Mucosa of descending colon (tissue), 3 donors: ENCODE results near the gene ITGB1. TPM values are rescaled to one million over a fixed set of nuclear protein-coding genes. Genes with fewer than 3 reads are reported as not detected.
"Not testable (repeated sequence)": the region's sequence is repeated elsewhere in the genome, so short reads cannot be mapped to it uniquely, and the experiment has no call there.

Experiments used
- ATAC-seq: fragments of 200-7000 bp; cut with Tn5 transposase; one replicate; pipeline ENCODE4 v1.9.1; 2020; ENCODE audit warnings: mild to moderate bottlenecking, moderate library complexity
- DNase-seq, 3 donors: peaks; one replicate each; pipeline ENCODE4 v3.0.0-alpha.2; 2020
- H3K36me3 ChIP-seq: fragments of 200-600 bp; one replicate; pipeline ENCODE4 v1.8.0; 2021; ENCODE audit warnings: low read depth, mild to moderate bottlenecking
- H3K4me1 ChIP-seq: fragments of 200-600 bp; one replicate; pipeline ENCODE4 v1.8.0; 2021; ENCODE audit warnings: low read depth, mild to moderate bottlenecking
- H3K4me3 ChIP-seq: fragments of 200-600 bp; one replicate; pipeline ENCODE4 v1.8.0; 2021; ENCODE audit warnings: mild to moderate bottlenecking
- H3K9me3 ChIP-seq: fragments of 200-600 bp; one replicate; pipeline ENCODE4 v1.8.0; 2021; ENCODE audit warnings: mild to moderate bottlenecking
- CTCF ChIP-seq: fragments of 200-600 bp; IDR thresholded peaks from one replicate; pipeline ENCODE4 v1.8.0; 2022; ENCODE audit warnings: antibody characterized with exemption, mild to moderate bottlenecking
- intact Hi-C, 2 donors: fragments of 100-400 bp; cut with DNase I in 1 of 2; cut with micrococcal nuclease in 1 of 2; formaldehyde crosslinking; loops; one replicate each; pipeline versions ENCODE4 v1.11.0 to v1.11.1; 2022; cut with DNase I, micrococcal nuclease
- total RNA-seq, 3 donors: library from RNA; stranded (reverse); fragmentation: NEBNext Ultra II Directional in 2 of 3; extraction: Animal tissue kit (Norgen Biotek cat#: 25700) in 2 of 3; gene quantifications; one replicate each; pipeline versions ENCODE4 v1.2.1 to v1.2.4, GENCODE V29; 2021 to 2023
- donor health status: DM: no; HTN: no; CAD: no; lungs with moderate emphysema.
- donor health status: DM: no; HTN: no; CAD: no.
- donor health status: DM: no; HTN: yes; CAD: no.

The ITGB1 gene
- total RNA-seq, 3 donors from 2014 or later = 268 to 515 (median 274) TPM

- TF ChIP-seq CTCF = no peak
- Histone ChIP-seq H3K36me3 (no peaks in the 10 kb centered on the region), H3K9me3 (no peaks in the 10 kb centered on the region), H3K4me1 (peaks cover 26% of the 10 kb centered on the region), H3K4me3 (no peak overlapping the region)
- ATAC-seq (peak; percentile 79), DNase-seq (peak; percentile 61 to 81 (median 71))
- intact Hi-C loops = no loop called here
These were observed 23.7 kb upstream of the ITGB1 start for GRCh38 chr10:32981760-32982159.

GRCh38 chr10:32980558-32981468 lies 22.8 kb upstream of the ITGB1 start:
- no peak for TF ChIP-seq CTCF
- intact Hi-C loops = no loop called here

GRCh38 chr10:32980242-32980557 lies 22.2 kb upstream of the ITGB1 start:
- DNase-seq = no peak
- no peak for TF ChIP-seq CTCF
- ATAC-seq = no peak
- H3K36me3 ChIP-seq = no peaks in the 10 kb centered on the region
- no peak overlapping the region for H3K4me3 ChIP-seq
- intact Hi-C loops = no loop called here
- no peaks in the 10 kb centered on the region for H3K9me3 ChIP-seq
- H3K4me1 ChIP-seq = peaks cover 26% of the 10 kb centered on the region

More at GRCh38 chr10:32980558-32981468, 22.8 kb upstream of the ITGB1 start:
- H3K4me3 ChIP-seq = peak overlapping the region; percentile 10
- H3K36me3 ChIP-seq = no peaks in the 10 kb centered on the region
- peak; percentile 92 for ATAC-seq
- peaks cover 26% of the 10 kb centered on the region for H3K4me1 ChIP-seq
- DNase-seq = peak; percentile 91 to 95 (median 92)
- no peaks in the 10 kb centered on the region for H3K9me3 ChIP-seq

GRCh38 chr10:32979719-32980118 lies 21.7 kb upstream of the ITGB1 start:
- ATAC-seq, intact Hi-C loops, H3K4me3 ChIP-seq, H3K9me3 ChIP-seq, H3K36me3 ChIP-seq, DNase-seq: not testable (repeated sequence)
- peaks cover 26% of the 10 kb centered on the region for H3K4me1 ChIP-seq

- H3K4me1 ChIP-seq = peaks cover 26% of the 10 kb centered on the region
- no peak overlapping the region for H3K4me3 ChIP-seq
- DNase-seq (no peak), ATAC-seq (no peak)
- H3K36me3 ChIP-seq = no peaks in the 10 kb centered on the region
- no peaks in the 10 kb centered on the region for H3K9me3 ChIP-seq
- no peak for TF ChIP-seq CTCF
- intact Hi-C loops = no loop called here
These were observed 21.0 kb upstream of the ITGB1 start for GRCh38 chr10:32979041-32979440.

GRCh38 chr10:32977846-32978809 lies 20.1 kb upstream of the ITGB1 start:
- peaks cover 26% of the 10 kb centered on the region for H3K4me1 ChIP-seq
- ATAC-seq, H3K4me3 ChIP-seq, H3K36me3 ChIP-seq, DNase-seq, H3K9me3 ChIP-seq, intact Hi-C loops: not testable (repeated sequence)
